Measurements from ENCODE around the gene CTBP1. TPM values are rescaled to one million over a fixed set of nuclear protein-coding genes. Genes with fewer than 3 reads are reported as not detected.

CTBP1 gene
- total RNA-seq, 2 donors from 2014 or later, result 132 to 256 TPM

DNA sequence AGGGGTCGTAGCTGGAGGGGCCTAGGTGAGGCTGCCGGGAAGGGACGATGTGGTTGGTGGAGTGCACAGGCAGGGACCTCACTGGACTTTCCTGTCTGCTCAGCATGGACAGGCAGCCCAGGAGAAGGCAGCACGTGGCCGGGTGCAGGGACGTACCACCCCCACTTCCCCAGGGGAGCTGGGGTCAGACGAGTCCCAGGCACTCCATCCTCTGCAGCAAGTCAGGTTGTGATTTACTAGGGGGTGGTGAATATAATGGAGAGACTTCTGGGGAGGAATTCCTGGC, 1.5 kb upstream of the CTBP1 start:
- DNase-seq (ENCODE audit: low spot score) (no peak), ATAC-seq (ENCODE audit: insufficient number of reproducible peaks, low FRiP score, low read depth) (no peak)
- peaks cover 22 to 32% of the 10 kb centered on the region in 2 donors for H3K4me1 ChIP-seq (ENCODE audit: control insufficient read depth in 1 of 2, low read depth in 2 of 2)
- no peak overlapping the region for H3K4me3 ChIP-seq
- TF ChIP-seq, protein P1, sequence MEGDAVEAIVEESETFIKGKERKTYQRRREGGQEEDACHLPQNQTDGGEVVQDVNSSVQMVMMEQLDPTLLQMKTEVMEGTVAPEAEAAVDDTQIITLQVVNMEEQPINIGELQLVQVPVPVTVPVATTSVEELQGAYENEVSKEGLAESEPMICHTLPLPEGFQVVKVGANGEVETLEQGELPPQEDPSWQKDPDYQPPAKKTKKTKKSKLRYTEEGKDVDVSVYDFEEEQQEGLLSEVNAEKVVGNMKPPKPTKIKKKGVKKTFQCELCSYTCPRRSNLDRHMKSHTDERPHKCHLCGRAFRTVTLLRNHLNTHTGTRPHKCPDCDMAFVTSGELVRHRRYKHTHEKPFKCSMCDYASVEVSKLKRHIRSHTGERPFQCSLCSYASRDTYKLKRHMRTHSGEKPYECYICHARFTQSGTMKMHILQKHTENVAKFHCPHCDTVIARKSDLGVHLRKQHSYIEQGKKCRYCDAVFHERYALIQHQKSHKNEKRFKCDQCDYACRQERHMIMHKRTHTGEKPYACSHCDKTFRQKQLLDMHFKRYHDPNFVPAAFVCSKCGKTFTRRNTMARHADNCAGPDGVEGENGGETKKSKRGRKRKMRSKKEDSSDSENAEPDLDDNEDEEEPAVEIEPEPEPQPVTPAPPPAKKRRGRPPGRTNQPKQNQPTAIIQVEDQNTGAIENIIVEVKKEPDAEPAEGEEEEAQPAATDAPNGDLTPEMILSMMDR (IDR thresholded peaks at IDR 0.05), result no peak
- no peaks in the 10 kb centered on the region for H3K27me3 ChIP-seq (replicated peaks; ENCODE audit: insufficient read depth)
- H3K27ac ChIP-seq, result no peak overlapping the region
- H3K9me3 ChIP-seq, result peaks cover 4% of the 10 kb centered on the region
- H3K36me3 ChIP-seq, result no peaks in the 10 kb centered on the region

DNA sequence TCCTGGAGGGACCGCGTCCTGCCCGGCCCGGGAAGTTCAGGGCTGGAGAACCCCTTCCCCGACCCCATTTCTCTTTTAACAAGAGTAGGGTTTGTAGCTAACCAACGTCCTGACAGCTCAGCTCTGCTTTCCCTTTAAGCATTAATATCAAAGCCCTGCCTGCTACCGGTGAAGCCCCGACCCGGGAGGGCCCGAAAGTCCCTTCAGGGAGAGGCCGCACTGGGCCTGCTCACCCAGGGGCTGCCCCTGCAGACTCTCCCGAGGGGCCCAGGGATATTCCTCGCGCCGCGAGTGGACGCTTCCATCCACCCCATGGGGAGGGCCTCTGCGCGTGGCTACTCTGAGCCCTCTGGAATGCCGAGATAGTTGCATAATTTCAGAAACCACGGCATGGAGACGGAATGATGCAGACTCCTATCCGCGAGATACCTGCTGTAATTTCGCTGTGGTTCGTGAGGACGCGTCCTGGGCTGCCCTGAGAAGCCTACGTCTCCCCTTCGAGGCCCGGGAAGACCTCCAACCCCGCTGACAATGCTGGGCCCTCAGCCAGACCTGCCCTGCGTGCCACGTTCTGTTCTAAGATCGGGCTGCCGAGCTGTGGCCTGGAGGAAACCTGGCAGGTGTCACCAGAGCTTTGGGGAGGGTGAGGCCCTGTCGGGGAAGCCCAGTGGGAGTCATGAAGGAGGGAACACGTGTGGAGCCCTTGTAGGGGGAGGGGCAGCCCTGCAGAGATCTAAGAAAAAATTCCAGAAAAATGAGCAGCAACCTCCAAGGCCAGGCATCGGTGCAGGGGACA, 999 bp upstream of the CTBP1 start:
- TF ChIP-seq, protein P1 (IDR thresholded peaks at IDR 0.05), result no peak
- H3K27me3 ChIP-seq (replicated peaks; ENCODE audit: insufficient read depth), result no peaks in the 10 kb centered on the region
- no peaks in the 10 kb centered on the region for H3K36me3 ChIP-seq
- H3K4me1 ChIP-seq (ENCODE audit: control insufficient read depth in 1 of 2, low read depth in 2 of 2), result peaks cover 27 to 38% of the 10 kb centered on the region in 2 donors
- DNase-seq (ENCODE audit: low spot score), result no peak
- H3K27ac ChIP-seq, result peak overlapping the region; percentile 94 to 95
- ATAC-seq (ENCODE audit: insufficient number of reproducible peaks, low FRiP score, low read depth), result no peak
- peak overlapping the region; percentile 81 for H3K4me3 ChIP-seq
- no peaks in the 10 kb centered on the region for H3K9me3 ChIP-seq

DNA sequence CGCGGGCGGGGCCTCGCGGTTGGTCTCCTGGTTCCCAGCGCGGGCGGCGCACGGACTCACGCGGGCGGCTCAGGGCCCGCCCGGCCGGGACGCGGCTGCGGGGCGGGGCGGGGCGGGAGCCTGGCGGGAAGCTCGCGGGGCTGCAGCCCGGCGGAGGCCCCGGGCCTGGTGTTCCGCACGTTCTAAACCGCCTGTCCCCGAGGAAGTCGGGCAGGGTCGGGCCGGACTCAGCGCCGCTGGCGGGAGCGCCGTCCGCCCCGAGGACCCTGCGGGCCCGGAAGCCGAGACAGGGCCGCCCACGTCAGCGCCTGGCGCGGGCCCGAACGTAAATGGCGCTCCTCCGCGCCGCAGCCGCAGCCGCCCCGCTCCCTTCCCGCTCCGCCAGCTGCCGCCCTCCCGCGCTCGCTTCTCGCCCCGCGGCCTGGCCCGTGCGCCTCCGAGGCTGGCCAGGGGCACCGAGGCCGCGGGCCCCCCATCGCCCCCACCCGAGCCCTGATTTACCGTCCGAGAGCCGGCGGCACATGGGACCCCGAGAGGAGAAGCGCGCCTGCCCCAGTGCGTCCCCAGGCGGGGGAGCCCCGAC, 309 bp upstream of the CTBP1 start:
- no peaks in the 10 kb centered on the region for H3K27me3 ChIP-seq (replicated peaks; ENCODE audit: insufficient read depth)
- H3K4me1 ChIP-seq (ENCODE audit: control insufficient read depth in 1 of 2, low read depth in 2 of 2), result peaks cover 27 to 45% of the 10 kb centered on the region in 2 donors
- ATAC-seq (ENCODE audit: insufficient number of reproducible peaks, low FRiP score, low read depth), result peak; percentile 85
- no peaks in the 10 kb centered on the region for H3K9me3 ChIP-seq
- peak overlapping the region; percentile 94 to 95 for H3K27ac ChIP-seq
- DNase-seq (ENCODE audit: low spot score), result no peak
- TF ChIP-seq, protein P1 (IDR thresholded peaks at IDR 0.05), result no peak
- no peaks in the 10 kb centered on the region for H3K36me3 ChIP-seq
- peak overlapping the region; percentile 81 for H3K4me3 ChIP-seq

DNA sequence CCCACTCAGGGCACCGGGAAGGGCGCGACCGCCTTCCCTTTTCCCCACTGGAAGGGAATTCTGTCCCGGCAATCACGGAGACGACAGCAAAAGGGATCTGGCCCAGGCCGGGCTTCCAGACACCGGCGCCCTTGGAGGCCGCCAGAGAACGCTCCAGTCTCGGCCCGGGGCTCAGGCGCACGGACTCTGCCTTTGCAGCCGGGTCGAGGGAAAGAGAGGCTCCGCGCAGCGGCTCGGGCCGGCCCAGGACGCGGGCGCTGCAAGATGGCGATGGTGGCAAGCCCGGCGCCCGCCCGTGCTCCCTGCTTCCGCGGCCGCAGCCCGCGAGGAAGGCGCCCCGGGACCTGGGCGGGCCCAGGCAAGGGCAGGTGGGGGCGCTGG, 1.1 kb downstream of the CTBP1 start:
- Histone ChIP-seq H3K9me3 (no peaks in the 10 kb centered on the region), H3K4me3 (peak overlapping the region; percentile 94), H3K27ac (peak overlapping the region; percentile 92 to 94), H3K27me3 (replicated peaks; ENCODE audit: insufficient read depth) (no peaks in the 10 kb centered on the region), H3K36me3 (no peaks in the 10 kb centered on the region), H3K4me1 (ENCODE audit: control insufficient read depth in 1 of 2, low read depth in 2 of 2) (peaks cover 34 to 58% of the 10 kb centered on the region in 2 donors)
- TF ChIP-seq, protein P1 (IDR thresholded peaks at IDR 0.05), result no peak
- DNase-seq (ENCODE audit: low spot score) (no peak), ATAC-seq (ENCODE audit: insufficient number of reproducible peaks, low FRiP score, low read depth) (no peak)

DNA sequence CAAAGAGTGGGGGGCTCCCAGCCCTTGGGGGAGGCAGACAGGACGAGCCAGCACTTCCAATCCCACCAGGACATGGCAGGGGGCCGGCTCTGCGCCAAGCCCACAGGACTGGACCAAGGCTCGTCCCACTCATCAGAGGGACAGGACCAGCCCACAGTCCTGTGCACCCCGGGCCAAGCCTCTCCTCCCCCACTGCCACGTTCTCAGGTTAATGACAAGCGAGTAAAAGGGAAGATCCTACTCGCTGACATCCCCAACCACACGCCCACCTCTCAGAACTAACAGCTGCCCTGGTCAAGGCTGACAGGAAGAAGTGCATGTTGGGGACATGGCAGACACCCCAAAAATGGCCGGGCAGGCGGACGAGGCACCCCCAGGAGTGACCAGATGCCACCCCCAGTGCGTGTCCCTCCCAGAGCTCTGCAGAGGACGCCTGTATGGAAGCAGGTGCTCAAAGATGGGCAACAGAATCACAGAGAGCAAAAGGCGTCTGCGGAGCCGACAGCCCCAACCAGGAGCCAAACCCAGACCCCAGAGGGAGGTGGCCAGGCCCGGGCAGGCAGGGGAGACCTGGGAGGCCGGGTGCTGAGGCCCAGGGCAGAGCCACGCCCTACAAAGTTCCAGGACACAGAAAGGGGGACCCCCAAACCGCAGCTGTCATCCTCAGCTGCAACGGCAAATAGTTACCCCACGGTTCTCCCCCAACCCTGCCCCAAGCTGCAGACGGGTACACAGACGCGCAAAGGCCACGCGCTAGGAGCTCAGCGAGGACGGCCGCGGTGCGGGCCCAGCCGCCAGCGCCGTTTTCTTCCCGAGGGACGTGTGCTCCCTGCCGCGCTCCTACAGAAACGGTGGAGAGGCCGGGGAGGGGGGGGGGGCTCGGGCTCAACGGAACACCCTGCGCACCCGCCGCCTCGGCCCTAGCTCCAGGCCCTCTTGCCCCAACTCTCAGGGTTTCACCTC, 1.7 kb downstream of the CTBP1 start:
- Histone ChIP-seq H3K4me3 (peak overlapping the region; percentile 94), H3K4me1 (ENCODE audit: control insufficient read depth in 1 of 2, low read depth in 2 of 2) (peaks cover 34 to 65% of the 10 kb centered on the region in 2 donors), H3K36me3 (no peaks in the 10 kb centered on the region), H3K27me3 (replicated peaks; ENCODE audit: insufficient read depth) (no peaks in the 10 kb centered on the region), H3K9me3 (no peaks in the 10 kb centered on the region), H3K27ac (peak overlapping the region; percentile 92 to 94)
- DNase-seq (ENCODE audit: low spot score), result no peak
- TF ChIP-seq, protein P1 (IDR thresholded peaks at IDR 0.05), result no peak
- no peak for ATAC-seq (ENCODE audit: insufficient number of reproducible peaks, low FRiP score, low read depth)
